HepG2 (cell line): Measurements from ENCODE around the gene TOM1L2. TPM values are rescaled to one million over a fixed set of nuclear protein-coding genes. Genes with fewer than 3 reads are reported as not detected.

Experiments used
- AGO2 ChIP-seq: fragments of 200-400 bp; formaldehyde crosslinking; optimal IDR thresholded peaks from 2 replicates; pipeline ENCODE3; 2017; ENCODE audit warnings: mild to moderate bottlenecking, low read depth, low read length, moderate library complexity
- ATF7 ChIP-seq, 2 experiments: fragments of 450-650 bp in 1 of 2; sonication (generic) in 1 of 2; formaldehyde crosslinking in 1 of 2; IDR thresholded peaks; 2 replicates each; pipeline versions ENCODE4 v1.4.0 to v1.6.1; 2016 to 2020; ENCODE audit warnings: antibody characterized with exemption in 1 of 2, mild to moderate bottlenecking in 1 of 2, missing genetic modification reagents in 1 of 2
- FOXA1 ChIP-seq, 2 experiments: fragments of 450-650 bp in 1 of 2; sonication (generic) in 1 of 2; formaldehyde crosslinking in 1 of 2; IDR thresholded peaks; 2 replicates each; pipeline versions ENCODE4 v1.4.0 to v1.6.1; 2016 to 2020; ENCODE audit warnings: missing genetic modification reagents in 1 of 2
- FOXK1 ChIP-seq: sonication (generic); formaldehyde crosslinking; IDR thresholded peaks from 2 replicates; pipeline ENCODE4 v1.4.0; 2020; ENCODE audit warnings: low read depth, missing genetic modification reagents, borderline replicate concordance
- GATAD2A ChIP-seq: IDR thresholded peaks from 2 replicates; pipeline ENCODE4 v1.6.1; 2016
- HDAC1 ChIP-seq: sonication (generic); formaldehyde crosslinking; IDR thresholded peaks from 2 replicates; pipeline ENCODE4 v1.5.1; 2020; ENCODE audit warnings: mild to moderate bottlenecking, missing genetic modification reagents
- KLF12 ChIP-seq: sonication (generic); formaldehyde crosslinking; IDR thresholded peaks from 2 replicates; pipeline ENCODE4 v1.4.0; 2020; ENCODE audit warnings: missing genetic modification reagents, borderline replicate concordance
- LCORL ChIP-seq, 2 experiments: fragments of 450-650 bp in 1 of 2; sonication (generic) in 1 of 2; formaldehyde crosslinking in 1 of 2; IDR thresholded peaks; 2 replicates each; pipeline versions ENCODE4 v1.5.0 to v1.6.1; 2017 to 2020; ENCODE audit warnings: antibody characterized with exemption in 1 of 2, missing genetic modification reagents in 1 of 2
- MED8 ChIP-seq: sonication (generic); formaldehyde crosslinking; IDR thresholded peaks from 2 replicates; pipeline ENCODE4 v1.8.1; 2023; ENCODE audit warnings: mild to moderate bottlenecking, missing genetic modification reagents; ENCODE audit not compliant: insufficient replicate concordance
- MXI1 ChIP-seq: IDR thresholded peaks from 3 replicates; pipeline ENCODE4 v1.6.1; 2012; ENCODE audit warnings: low read depth, low read length, inconsistent platforms, borderline replicate concordance
- PAWR ChIP-seq: sonication (generic); formaldehyde crosslinking; IDR thresholded peaks from 2 replicates; pipeline ENCODE4 v1.4.0; 2020; ENCODE audit warnings: missing genetic modification reagents, mild to moderate bottlenecking, borderline replicate concordance
- PHF21A ChIP-seq: sonication (generic); formaldehyde crosslinking; IDR thresholded peaks from 2 replicates; pipeline ENCODE4 v1.5.0; 2020; ENCODE audit warnings: mild to moderate bottlenecking, missing genetic modification reagents
- SAP130 ChIP-seq: IDR thresholded peaks from 2 replicates; pipeline ENCODE4 v1.6.1; 2016; ENCODE audit warnings: low read depth
- YEATS2 ChIP-seq: sonication (generic); formaldehyde crosslinking; IDR thresholded peaks from 2 replicates; pipeline ENCODE4 v1.4.0; 2020; ENCODE audit warnings: missing genetic modification reagents, borderline replicate concordance
- ZBTB3 ChIP-seq: sonication (generic); formaldehyde crosslinking; IDR thresholded peaks from 2 replicates; pipeline ENCODE4 v1.4.0; 2020; ENCODE audit warnings: low read depth, mild to moderate bottlenecking, moderate library complexity, missing genetic modification reagents, borderline replicate concordance
- ZNF350 ChIP-seq: sonication (generic); formaldehyde crosslinking; IDR thresholded peaks from 2 replicates; pipeline ENCODE4 v1.4.0; 2020; ENCODE audit warnings: mild to moderate bottlenecking, low read depth, missing genetic modification reagents, borderline replicate concordance
- ZNF616 ChIP-seq: sonication (generic); formaldehyde crosslinking; IDR thresholded peaks from 2 replicates; pipeline ENCODE4 v1.5.0; 2020; ENCODE audit warnings: low read depth, mild to moderate bottlenecking, missing genetic modification reagents
- ZNF7 ChIP-seq: IDR thresholded peaks from 2 replicates; pipeline ENCODE4 v1.6.1; 2016; ENCODE audit warnings: missing biosample characterization, missing genetic modification reagents
- ZNF776 ChIP-seq: sonication (generic); formaldehyde crosslinking; IDR thresholded peaks from 2 replicates; pipeline ENCODE4 v1.4.0; 2020; ENCODE audit warnings: mild to moderate bottlenecking, missing genetic modification reagents
- ZSCAN29 ChIP-seq: sonication (generic); formaldehyde crosslinking; conservative IDR thresholded peaks from 2 replicates; pipeline ENCODE4 v1.4.0; 2020; ENCODE audit warnings: mild to moderate bottlenecking, missing genetic modification reagents
- polyA plus RNA-seq, 8 experiments: library from polyadenylated mRNA; depleted of rRNA in 3 of 8; stranded (reverse) in 7 of 8; unstranded in 1 of 8; fragments of >200 nt; fragmentation: Illumina TruSeq in 4 of 8; extraction: Trizol in 4 of 8; gene quantifications; 2 replicates each; pipeline versions ENCODE4 v1.2.1 to v1.2.3, GENCODE V29; 2011 to 2016; ENCODE audit warnings: low read depth in 4 of 8, missing spikeins in 1 of 8, mixed read lengths in 1 of 8; ENCODE audit not compliant: insufficient read depth in 1 of 8
- total RNA-seq, 5 experiments: library from RNA; depleted of rRNA; stranded (reverse); fragments of >200 nt; fragmentation: Illumina TruSeq; extraction: Trizol; gene quantifications; 2 replicates each; pipeline ENCODE4 v1.2.3, GENCODE V29; 2016; ENCODE audit warnings: low read depth in 1 of 5
- TF ChIP-seq, protein P1 (sequence below): sonication (generic); formaldehyde crosslinking; IDR thresholded peaks from 2 replicates; pipeline ENCODE4 v1.4.0; 2020; ENCODE audit warnings: missing genetic modification reagents, low read depth, mild to moderate bottlenecking, borderline replicate concordance
- TF ChIP-seq, protein P2 (sequence below): sonication (generic); formaldehyde crosslinking; IDR thresholded peaks from 2 replicates; pipeline ENCODE4 v1.4.0; 2020; ENCODE audit warnings: missing genetic modification reagents, borderline replicate concordance
- TF ChIP-seq, protein P3 (sequence below): sonication (generic); formaldehyde crosslinking; conservative IDR thresholded peaks from 2 replicates; pipeline ENCODE4 v1.8.1; 2023; ENCODE audit warnings: missing genetic modification reagents

TOM1L2 gene
- total and polyA plus RNA-seq, 2 of the 13 experiments (the other 11 are each of a cell fraction or from before 2014, with no cell fraction given) = 4.7 to 7.4 TPM

DNA sequence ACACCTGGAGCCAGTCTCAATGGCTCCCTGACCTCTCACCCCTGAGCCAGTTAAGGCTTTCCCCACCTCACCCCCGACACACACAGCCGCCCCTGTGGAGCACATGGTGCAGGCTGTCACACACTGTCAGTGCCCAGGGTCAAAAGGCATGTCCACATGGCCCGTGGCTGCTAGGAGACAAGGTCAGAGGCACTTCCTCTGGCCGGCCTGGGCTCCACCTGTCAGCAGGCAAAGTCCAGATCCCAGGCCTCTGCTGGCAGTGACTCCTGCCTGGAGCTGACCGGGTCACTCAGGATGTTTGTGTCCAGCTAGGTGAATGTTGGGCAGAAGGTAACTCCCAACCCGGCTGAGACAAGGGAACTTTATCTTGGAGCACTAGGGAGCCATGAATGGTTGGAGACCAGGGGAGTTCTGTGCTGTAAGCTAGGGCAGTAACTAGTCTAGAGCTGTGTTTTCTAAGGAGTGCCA, 141.4 kb downstream of the TOM1L2 start (continued):
- TF ChIP-seq, protein P1, sequence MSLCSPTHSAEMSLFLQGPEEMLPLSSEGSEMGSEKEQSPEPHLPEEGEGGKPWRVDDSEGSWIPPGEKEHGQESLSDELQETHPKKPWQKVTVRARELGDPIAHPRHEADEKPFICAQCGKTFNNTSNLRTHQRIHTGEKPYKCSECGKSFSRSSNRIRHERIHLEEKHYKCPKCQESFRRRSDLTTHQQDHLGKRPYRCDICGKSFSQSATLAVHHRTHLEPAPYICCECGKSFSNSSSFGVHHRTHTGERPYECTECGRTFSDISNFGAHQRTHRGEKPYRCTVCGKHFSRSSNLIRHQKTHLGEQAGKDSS = peak; percentile 44; the same call in 1 of the 2 replicates
- TF ChIP-seq MXI1 = peak; percentile 100
- TF ChIP-seq FOXA1 (IDR thresholded peaks at IDR 0.05) = no peak
- peak; percentile 85 for TF ChIP-seq FOXA1 (CRISPR knock-in tag; IDR thresholded peaks at IDR 0.05)
- TF ChIP-seq MED8 (CRISPR knock-in tag) = peak; percentile 32
- peak; percentile 94 for TF ChIP-seq FOXK1
- TF ChIP-seq, protein P2, sequence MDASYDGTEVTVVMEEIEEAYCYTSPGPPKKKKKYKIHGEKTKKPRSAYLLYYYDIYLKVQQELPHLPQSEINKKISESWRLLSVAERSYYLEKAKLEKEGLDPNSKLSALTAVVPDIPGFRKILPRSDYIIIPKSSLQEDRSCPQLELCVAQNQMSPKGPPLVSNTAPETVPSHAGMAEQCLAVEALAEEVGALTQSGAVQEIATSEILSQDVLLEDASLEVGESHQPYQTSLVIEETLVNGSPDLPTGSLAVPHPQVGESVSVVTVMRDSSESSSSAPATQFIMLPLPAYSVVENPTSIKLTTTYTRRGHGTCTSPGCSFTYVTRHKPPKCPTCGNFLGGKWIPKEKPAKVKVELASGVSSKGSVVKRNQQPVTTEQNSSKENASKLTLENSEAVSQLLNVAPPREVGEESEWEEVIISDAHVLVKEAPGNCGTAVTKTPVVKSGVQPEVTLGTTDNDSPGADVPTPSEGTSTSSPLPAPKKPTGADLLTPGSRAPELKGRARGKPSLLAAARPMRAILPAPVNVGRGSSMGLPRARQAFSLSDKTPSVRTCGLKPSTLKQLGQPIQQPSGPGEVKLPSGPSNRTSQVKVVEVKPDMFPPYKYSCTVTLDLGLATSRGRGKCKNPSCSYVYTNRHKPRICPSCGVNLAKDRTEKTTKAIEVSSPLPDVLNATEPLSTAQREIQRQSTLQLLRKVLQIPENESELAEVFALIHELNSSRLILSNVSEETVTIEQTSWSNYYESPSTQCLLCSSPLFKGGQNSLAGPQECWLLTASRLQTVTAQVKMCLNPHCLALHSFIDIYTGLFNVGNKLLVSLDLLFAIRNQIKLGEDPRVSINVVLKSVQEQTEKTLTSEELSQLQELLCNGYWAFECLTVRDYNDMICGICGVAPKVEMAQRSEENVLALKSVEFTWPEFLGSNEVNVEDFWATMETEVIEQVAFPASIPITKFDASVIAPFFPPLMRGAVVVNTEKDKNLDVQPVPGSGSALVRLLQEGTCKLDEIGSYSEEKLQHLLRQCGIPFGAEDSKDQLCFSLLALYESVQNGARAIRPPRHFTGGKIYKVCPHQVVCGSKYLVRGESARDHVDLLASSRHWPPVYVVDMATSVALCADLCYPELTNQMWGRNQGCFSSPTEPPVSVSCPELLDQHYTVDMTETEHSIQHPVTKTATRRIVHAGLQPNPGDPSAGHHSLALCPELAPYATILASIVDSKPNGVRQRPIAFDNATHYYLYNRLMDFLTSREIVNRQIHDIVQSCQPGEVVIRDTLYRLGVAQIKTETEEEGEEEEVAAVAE = peak; percentile 58; the same call in 1 of the 2 replicates
- peak; percentile 86; the same call in 1 of the 2 replicates for TF ChIP-seq ZNF350 (CRISPR knock-in tag)
- no peak for TF ChIP-seq PAWR (CRISPR knock-in tag)
- TF ChIP-seq ZNF616 (CRISPR knock-in tag) = peak; percentile 58; the same call in 1 of the 2 replicates
- no peak for TF ChIP-seq ATF7 (IDR thresholded peaks at IDR 0.05)
- TF ChIP-seq ATF7 (CRISPR knock-in tag; IDR thresholded peaks at IDR 0.05) = peak; percentile 55; the same call in 1 of the 2 replicates
- TF ChIP-seq SAP130 = peak; percentile 100
- TF ChIP-seq, protein P3, sequence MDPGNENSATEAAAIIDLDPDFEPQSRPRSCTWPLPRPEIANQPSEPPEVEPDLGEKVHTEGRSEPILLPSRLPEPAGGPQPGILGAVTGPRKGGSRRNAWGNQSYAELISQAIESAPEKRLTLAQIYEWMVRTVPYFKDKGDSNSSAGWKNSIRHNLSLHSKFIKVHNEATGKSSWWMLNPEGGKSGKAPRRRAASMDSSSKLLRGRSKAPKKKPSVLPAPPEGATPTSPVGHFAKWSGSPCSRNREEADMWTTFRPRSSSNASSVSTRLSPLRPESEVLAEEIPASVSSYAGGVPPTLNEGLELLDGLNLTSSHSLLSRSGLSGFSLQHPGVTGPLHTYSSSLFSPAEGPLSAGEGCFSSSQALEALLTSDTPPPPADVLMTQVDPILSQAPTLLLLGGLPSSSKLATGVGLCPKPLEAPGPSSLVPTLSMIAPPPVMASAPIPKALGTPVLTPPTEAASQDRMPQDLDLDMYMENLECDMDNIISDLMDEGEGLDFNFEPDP (CRISPR knock-in tag) = 0 out of 2 replicates have a peak, but pooled peaks have one; percentile 78
- no peak for TF ChIP-seq ZNF7 (CRISPR knock-in tag)
- no peak for TF ChIP-seq ZSCAN29 (CRISPR knock-in tag)
- TF ChIP-seq LCORL (IDR thresholded peaks at IDR 0.05) = no peak
- TF ChIP-seq LCORL (CRISPR knock-in tag; IDR thresholded peaks at IDR 0.05) = peak; percentile 98
- no peak; the same call in 1 of the 2 replicates for TF ChIP-seq KLF12 (CRISPR knock-in tag)
- TF ChIP-seq YEATS2 (CRISPR knock-in tag) = peak; percentile 52; the same call in 1 of the 2 replicates
- TF ChIP-seq ZNF776 (CRISPR knock-in tag) = no peak
- peak; percentile 32 for TF ChIP-seq AGO2
- no peak for TF ChIP-seq ZBTB3
- TF ChIP-seq HDAC1 (CRISPR knock-in tag) = peak; percentile 99
- peak; percentile 98 for TF ChIP-seq PHF21A
- TF ChIP-seq GATAD2A (CRISPR knock-in tag) = peak; percentile 93
